Activated CD4-positive, alpha-beta T cell treated with anti-CD3 and anti-CD28 coated beads for 36 hours (primary cell): ENCODE measurements around the gene RIOX2. TPM values are rescaled to one million over a fixed set of nuclear protein-coding genes. Genes with fewer than 3 reads are reported as not detected.

ENCODE experiments used
- ATAC-seq: fragments of 200-7000 bp; cut with Tn5 transposase; one replicate; pipeline ENCODE4 v1.10.0; 2021; ENCODE audit warnings: mild to moderate bottlenecking, moderate library complexity
- CTCF ChIA-PET: fragments of 350-600 bp; sonication (Branson Sonifier 250); formaldehyde crosslinking; loops from one replicate; lab custom pipeline; 2021; ENCODE audit warnings: antibody characterized with exemption; lab: Charles Lee
- POLR2A ChIA-PET: fragments of 350-600 bp; sonication (Branson Sonifier 250); formaldehyde crosslinking; loops from one replicate; lab custom pipeline; 2021; ENCODE audit warnings: antibody characterized with exemption, inconsistent platforms; lab: Charles Lee
- DNase-seq: peaks from one replicate; pipeline ENCODE4 v3.0.0-alpha.2; 2020
- H3K27ac Mint-ChIP-seq: one replicate; pipeline ENCODE4 v1.8.0; 2021; ENCODE audit warnings: mixed read lengths
- H3K27me3 Mint-ChIP-seq: one replicate; pipeline ENCODE4 v1.8.0; 2021; ENCODE audit warnings: mixed read lengths
- H3K36me3 Mint-ChIP-seq: one replicate; pipeline ENCODE4 v1.8.0; 2021; ENCODE audit warnings: low read depth, mixed read lengths
- H3K4me1 Mint-ChIP-seq: one replicate; pipeline ENCODE4 v1.8.0; 2021; ENCODE audit warnings: mixed read lengths
- H3K4me3 Mint-ChIP-seq: one replicate; pipeline ENCODE4 v1.8.0; 2021; ENCODE audit warnings: mild to moderate bottlenecking, moderate library complexity, mixed read lengths
- H3K9me3 Mint-ChIP-seq: one replicate; pipeline ENCODE4 v1.8.0; 2021; ENCODE audit warnings: low read depth, mixed read lengths
- intact Hi-C, 2 experiments: fragments of 100-400 bp; cut with DNase I in 1 of 2; cut with micrococcal nuclease in 1 of 2; formaldehyde crosslinking; loops; one replicate each; pipeline versions ENCODE4 v1.14.2 to v1.15.1; 2022 to 2024; cut with DNase I, micrococcal nuclease
- total RNA-seq, 2 experiments: library from RNA; stranded (reverse); gene quantifications; one replicate each; pipeline ENCODE4 v1.2.3, GENCODE V29; 2021

The RIOX2 gene
- total RNA-seq, 2 experiments from 2014 or later = 35.0 to 35.5 TPM

DNA sequence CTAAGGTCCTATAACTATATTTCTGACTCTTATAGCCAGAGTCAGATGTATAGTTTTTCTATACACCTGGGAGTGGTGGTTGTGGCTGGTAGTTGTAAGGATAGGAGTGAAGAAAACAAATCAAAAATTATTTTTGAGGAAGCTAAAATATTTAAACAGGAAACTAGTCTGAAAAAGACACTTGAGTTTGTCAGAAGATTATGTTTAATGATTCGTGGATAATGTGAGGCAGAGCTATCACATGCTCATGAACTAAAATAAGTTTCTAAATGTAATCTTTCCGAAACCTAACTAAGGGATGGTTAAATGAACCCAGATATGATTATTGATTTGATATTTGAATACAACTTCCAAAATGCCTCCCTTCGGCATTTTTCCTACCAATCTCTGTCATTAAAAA lies 32.5 kb upstream of the RIOX2 start:
- intact Hi-C loops = no loop called here
- Mint-ChIP-seq H3K27ac (no peak overlapping the region), H3K4me3 (no peak overlapping the region), H3K4me1 (peaks cover 24% of the 10 kb centered on the region), H3K27me3 (no peaks in the 10 kb centered on the region), H3K9me3 (no peaks in the 10 kb centered on the region), H3K36me3 (no peaks in the 10 kb centered on the region)
- ATAC-seq (no peak), DNase-seq (no peak)
- POLR2A ChIA-PET = interaction anchor here (0.7 kb wide), 1 partner anchor 208 kb away, joined by 3 read pairs; no protein-coding TSS in a partner anchor
- CTCF ChIA-PET = interaction anchor here (0.6 to 12.3 kb wide), 3 partner anchors 19 to 1638 kb away, joined by 3 to 118 read pairs (median 4); no protein-coding TSS in a partner anchor

GRCh38 chr3:98003306-98003969 lies 31.2 kb upstream of the RIOX2 start:
- intact Hi-C loops = no loop called here
- ATAC-seq (no peak), DNase-seq (no peak)
- Mint-ChIP-seq H3K9me3 (no peaks in the 10 kb centered on the region), H3K36me3 (no peaks in the 10 kb centered on the region), H3K4me3 (no peak overlapping the region), H3K27ac (peak overlapping the region; percentile 13), H3K27me3 (no peaks in the 10 kb centered on the region), H3K4me1 (peaks cover 21% of the 10 kb centered on the region)
- ChIA-PET CTCF (interaction anchor here (1.0 kb wide), 2 partner anchors 12 to 210 kb away, joined by 4 to 5 read pairs; no protein-coding TSS in a partner anchor), POLR2A (no interaction called here)

DNA sequence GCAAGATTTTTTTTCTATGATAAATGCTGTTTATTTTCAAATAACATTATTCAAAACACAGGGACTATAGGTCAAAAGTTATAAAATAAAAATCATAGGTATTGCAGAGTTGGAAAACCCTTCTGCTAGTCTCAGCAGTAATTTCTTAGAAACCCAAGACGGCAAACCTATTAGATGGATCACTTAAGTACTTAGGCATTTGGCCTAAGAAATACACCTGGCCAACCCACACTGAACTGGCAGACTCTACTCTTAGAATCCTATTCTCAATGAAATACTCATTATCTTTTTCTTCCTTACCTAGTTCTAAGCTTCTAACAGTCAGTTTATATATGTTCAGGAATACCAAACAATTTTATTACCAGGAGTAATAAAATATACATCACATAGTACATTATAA lies 30.5 kb upstream of the RIOX2 start:
- Mint-ChIP-seq H3K27ac (no peak overlapping the region), H3K4me1 (peaks cover 21% of the 10 kb centered on the region)
- CTCF ChIA-PET = interaction anchor here (1.0 kb wide), 1 partner anchor 12 kb away, joined by 5 read pairs; no protein-coding TSS in a partner anchor

GRCh38 chr3:97999994-98000393 lies 27.8 kb upstream of the RIOX2 start:
- no peak overlapping the region for H3K27ac Mint-ChIP-seq
- DNase-seq (no peak), ATAC-seq (no peak)
- H3K4me3 Mint-ChIP-seq = no peak overlapping the region
- ChIA-PET POLR2A (no interaction called here), CTCF (interaction anchor here (1.2 kb wide), 1 partner anchor 23 kb away, joined by 5 read pairs; no protein-coding TSS in a partner anchor)
- no peaks in the 10 kb centered on the region for H3K27me3 Mint-ChIP-seq
- H3K9me3 Mint-ChIP-seq = no peaks in the 10 kb centered on the region
- no peaks in the 10 kb centered on the region for H3K36me3 Mint-ChIP-seq
- intact Hi-C loops = no loop called here
- peaks cover 9% of the 10 kb centered on the region for H3K4me1 Mint-ChIP-seq

More for the DNA sequence above, 30.5 kb upstream of the RIOX2 start:
- Mint-ChIP-seq H3K9me3 (no peaks in the 10 kb centered on the region), H3K27me3 (no peaks in the 10 kb centered on the region), H3K36me3 (no peaks in the 10 kb centered on the region), H3K4me3 (no peak overlapping the region)
- POLR2A ChIA-PET = no interaction called here
- DNase-seq (no peak), ATAC-seq (no peak)
- intact Hi-C loops = no loop called here

- no peak overlapping the region for H3K27ac Mint-ChIP-seq
Observed at GRCh38 chr3:97999103-97999502, 26.9 kb upstream of the RIOX2 start.

DNA sequence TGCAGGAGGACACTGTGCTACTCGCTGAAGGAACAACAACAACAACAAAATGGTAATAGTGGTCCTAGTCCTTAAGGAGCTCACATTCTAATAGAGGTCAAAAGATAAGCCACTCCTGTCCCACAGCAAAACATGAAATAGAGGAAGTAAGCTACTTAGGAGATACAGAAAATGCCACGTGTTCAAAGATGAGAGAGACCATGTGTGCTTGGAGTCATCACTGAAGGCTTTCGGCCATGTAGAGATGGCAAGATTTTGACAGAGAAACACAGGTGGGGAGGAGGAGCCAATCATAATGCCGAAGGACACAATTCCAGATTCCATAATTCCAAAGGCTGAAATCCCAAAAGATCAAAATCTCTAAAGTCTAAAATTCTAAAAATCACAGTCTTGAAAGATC lies 24.8 kb upstream of the RIOX2 start:
- CTCF ChIA-PET = no interaction called here
- DNase-seq = no peak

More at GRCh38 chr3:97999103-97999502, 26.9 kb upstream of the RIOX2 start:
- ChIA-PET CTCF (interaction anchor here (2.1 kb wide), 1 partner anchor 23 kb away, joined by 8 read pairs; no protein-coding TSS in a partner anchor), POLR2A (no interaction called here)
- Mint-ChIP-seq H3K27me3 (no peaks in the 10 kb centered on the region), H3K4me3 (no peak overlapping the region), H3K4me1 (peaks cover 9% of the 10 kb centered on the region), H3K36me3 (no peaks in the 10 kb centered on the region), H3K9me3 (no peaks in the 10 kb centered on the region)
- ATAC-seq = no peak
- intact Hi-C loops = no loop called here
- no peak for DNase-seq

DNA sequence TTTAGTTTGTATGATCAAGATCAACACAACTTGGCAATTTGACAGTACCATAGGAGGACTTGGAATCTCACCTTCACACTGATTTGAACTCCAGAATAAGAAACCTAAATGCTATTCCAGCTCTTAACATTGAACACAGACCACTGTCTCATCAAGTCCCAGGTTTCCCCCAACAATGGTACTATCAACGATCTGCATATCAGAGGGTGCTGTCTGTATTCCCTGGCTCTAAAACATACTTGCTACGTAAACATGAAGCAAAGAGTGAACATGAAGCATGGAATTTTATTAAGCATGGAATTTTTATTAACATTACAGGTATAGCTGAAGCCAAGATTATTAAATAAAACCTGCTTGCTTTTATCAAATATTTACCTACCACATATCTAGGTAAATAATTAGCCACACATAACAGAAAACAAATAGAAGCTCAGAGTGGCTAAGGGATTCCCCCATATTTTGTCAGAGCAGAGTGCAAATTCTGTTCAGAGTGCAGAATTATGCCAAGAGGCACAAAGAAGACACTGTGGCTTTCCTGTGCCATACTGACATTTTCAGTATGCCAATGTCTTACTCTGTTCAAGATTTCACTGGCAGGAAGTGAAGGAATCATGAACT lies 22.2 kb upstream of the RIOX2 start:
- Mint-ChIP-seq H3K4me1 (peaks cover 23% of the 10 kb centered on the region), H3K36me3 (peaks cover 1% of the 10 kb centered on the region), H3K9me3 (no peaks in the 10 kb centered on the region), H3K27ac (no peak overlapping the region), H3K27me3 (peaks cover 2% of the 10 kb centered on the region), H3K4me3 (no peak overlapping the region)
- DNase-seq (no peak), ATAC-seq (no peak)
- CTCF ChIA-PET = no interaction called here
- POLR2A ChIA-PET = no interaction called here
- intact Hi-C loops = no loop called here

More for the DNA sequence above, 24.8 kb upstream of the RIOX2 start:
- no peak overlapping the region for H3K4me3 Mint-ChIP-seq
- H3K36me3 Mint-ChIP-seq = no peaks in the 10 kb centered on the region
- POLR2A ChIA-PET = no interaction called here
- intact Hi-C loops = no loop called here
- H3K4me1 Mint-ChIP-seq = peaks cover 3% of the 10 kb centered on the region
- ATAC-seq = no peak
- no peak overlapping the region for H3K27ac Mint-ChIP-seq
- H3K9me3 Mint-ChIP-seq = no peaks in the 10 kb centered on the region
- H3K27me3 Mint-ChIP-seq = peaks cover 2% of the 10 kb centered on the region

- CTCF ChIA-PET = no interaction called here
- H3K4me3 Mint-ChIP-seq = no peak overlapping the region
- H3K27me3 Mint-ChIP-seq = peaks cover 2% of the 10 kb centered on the region
- intact Hi-C loops = no loop called here
- ATAC-seq = no peak
- POLR2A ChIA-PET = no interaction called here
- peaks cover 23% of the 10 kb centered on the region for H3K4me1 Mint-ChIP-seq
- DNase-seq = no peak
- no peaks in the 10 kb centered on the region for H3K9me3 Mint-ChIP-seq
- no peak overlapping the region for H3K27ac Mint-ChIP-seq
- H3K36me3 Mint-ChIP-seq = peaks cover 1% of the 10 kb centered on the region
Observed at GRCh38 chr3:97993526-97993925, 21.3 kb upstream of the RIOX2 start.

DNA sequence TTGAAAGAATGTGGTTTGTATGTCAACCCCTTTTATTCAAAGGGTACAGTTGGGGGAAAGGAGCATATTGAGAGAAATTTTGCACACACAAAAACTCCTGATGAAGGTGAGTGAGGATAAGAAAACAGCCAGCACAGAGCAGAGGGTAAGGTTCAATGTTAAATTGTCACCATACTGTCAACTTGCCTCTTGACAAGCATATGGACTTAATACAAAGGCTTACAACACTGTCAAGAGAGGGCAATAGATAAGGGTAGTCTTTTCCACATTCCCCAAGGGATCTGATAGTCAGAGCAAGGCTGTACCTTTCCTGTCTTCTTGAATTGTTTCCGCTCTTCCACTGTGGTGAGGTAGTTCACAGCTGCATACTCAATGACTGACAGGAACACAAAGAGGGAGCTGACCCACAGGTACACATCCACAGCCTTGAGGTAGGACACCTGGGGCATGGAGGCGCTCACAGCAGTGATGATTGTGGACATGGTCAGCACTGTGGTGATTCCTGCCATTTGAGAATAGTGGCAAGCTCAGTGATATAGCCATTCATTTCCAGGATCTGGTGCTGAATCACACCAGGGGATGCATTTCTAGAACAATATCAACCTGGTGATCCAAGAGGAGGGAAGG lies 20.4 kb upstream of the RIOX2 start:
- ATAC-seq = no peak
- intact Hi-C loops = no loop called here
- no peak for DNase-seq
- Mint-ChIP-seq H3K4me1 (peaks cover 23% of the 10 kb centered on the region), H3K9me3 (no peaks in the 10 kb centered on the region), H3K4me3 (no peak overlapping the region), H3K27me3 (peaks cover 2% of the 10 kb centered on the region), H3K27ac (no peak overlapping the region), H3K36me3 (peaks cover 1% of the 10 kb centered on the region)
- POLR2A ChIA-PET = no interaction called here
- CTCF ChIA-PET = interaction anchor here (0.7 kb wide), 1 partner anchor 171 kb away, joined by 4 read pairs; no protein-coding TSS in a partner anchor

- DNase-seq = peak; percentile 38
- ChIA-PET CTCF (interaction anchor here (0.6 to 0.7 kb wide), 3 partner anchors 20 to 47 kb away, joined by 3 read pairs; no protein-coding TSS in a partner anchor), POLR2A (interaction anchor here (0.5 to 0.8 kb wide), 2 partner anchors 19 to 30 kb away, joined by 3 to 6 read pairs; partner anchors contain the start of gene RIOX2)
- intact Hi-C loops = no loop called here
- Mint-ChIP-seq H3K27me3 (peaks cover 2% of the 10 kb centered on the region), H3K4me3 (peak overlapping the region; percentile 39), H3K9me3 (no peaks in the 10 kb centered on the region), H3K36me3 (peaks cover 1% of the 10 kb centered on the region), H3K4me1 (peaks cover 23% of the 10 kb centered on the region), H3K27ac (no peak overlapping the region)
- ATAC-seq = peak; percentile 82
Observed at GRCh38 chr3:97991293-97991682, 19.1 kb upstream of the RIOX2 start.

DNA sequence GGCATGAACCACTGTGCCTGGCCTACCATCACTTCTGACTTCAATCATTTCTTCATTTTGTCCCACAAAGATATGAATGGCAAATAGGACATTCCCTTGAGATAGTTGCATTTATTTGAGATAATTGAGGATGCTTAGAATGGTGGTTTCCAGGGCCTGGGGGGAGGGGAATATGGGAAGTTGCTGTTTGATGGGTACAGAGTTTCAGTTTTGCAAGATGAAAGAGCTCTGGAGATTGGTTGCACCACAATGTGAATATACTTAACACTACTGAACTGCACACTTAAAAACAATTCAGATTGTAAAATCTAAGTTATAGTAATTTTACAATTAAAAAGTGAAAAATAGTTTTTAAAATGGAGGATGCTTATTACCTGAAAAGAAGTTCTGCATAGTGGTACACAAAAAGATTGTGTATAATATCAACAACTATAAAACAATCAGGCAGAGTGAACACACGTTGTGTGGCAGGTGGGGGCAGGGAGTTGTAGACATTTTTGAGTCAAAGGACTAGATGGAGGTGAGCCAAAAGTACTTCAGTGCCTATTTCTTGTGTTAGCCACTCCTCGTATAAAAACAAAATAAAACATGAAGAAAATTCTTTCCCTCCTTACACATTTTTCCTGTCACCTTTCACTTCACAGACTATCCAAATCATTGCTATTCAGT lies 18.5 kb upstream of the RIOX2 start:
- H3K9me3 Mint-ChIP-seq = no peaks in the 10 kb centered on the region
- H3K27me3 Mint-ChIP-seq = peaks cover 2% of the 10 kb centered on the region
- peaks cover 1% of the 10 kb centered on the region for H3K36me3 Mint-ChIP-seq
- peaks cover 23% of the 10 kb centered on the region for H3K4me1 Mint-ChIP-seq
- intact Hi-C loops = no loop called here
- no peak overlapping the region for H3K27ac Mint-ChIP-seq
- CTCF ChIA-PET = interaction anchor here (0.7 kb wide), 1 partner anchor 20 kb away, joined by 3 read pairs; no protein-coding TSS in a partner anchor
- peak overlapping the region; percentile 39 for H3K4me3 Mint-ChIP-seq
- DNase-seq = peak; percentile 45
- peak; percentile 66 for ATAC-seq
- POLR2A ChIA-PET = interaction anchor here (0.8 kb wide), 1 partner anchor 19 kb away, joined by 3 read pairs; the partner anchor contains the start of gene RIOX2
